ENCODE data around the gene CAPN15.

Gene CAPN15

DNA sequence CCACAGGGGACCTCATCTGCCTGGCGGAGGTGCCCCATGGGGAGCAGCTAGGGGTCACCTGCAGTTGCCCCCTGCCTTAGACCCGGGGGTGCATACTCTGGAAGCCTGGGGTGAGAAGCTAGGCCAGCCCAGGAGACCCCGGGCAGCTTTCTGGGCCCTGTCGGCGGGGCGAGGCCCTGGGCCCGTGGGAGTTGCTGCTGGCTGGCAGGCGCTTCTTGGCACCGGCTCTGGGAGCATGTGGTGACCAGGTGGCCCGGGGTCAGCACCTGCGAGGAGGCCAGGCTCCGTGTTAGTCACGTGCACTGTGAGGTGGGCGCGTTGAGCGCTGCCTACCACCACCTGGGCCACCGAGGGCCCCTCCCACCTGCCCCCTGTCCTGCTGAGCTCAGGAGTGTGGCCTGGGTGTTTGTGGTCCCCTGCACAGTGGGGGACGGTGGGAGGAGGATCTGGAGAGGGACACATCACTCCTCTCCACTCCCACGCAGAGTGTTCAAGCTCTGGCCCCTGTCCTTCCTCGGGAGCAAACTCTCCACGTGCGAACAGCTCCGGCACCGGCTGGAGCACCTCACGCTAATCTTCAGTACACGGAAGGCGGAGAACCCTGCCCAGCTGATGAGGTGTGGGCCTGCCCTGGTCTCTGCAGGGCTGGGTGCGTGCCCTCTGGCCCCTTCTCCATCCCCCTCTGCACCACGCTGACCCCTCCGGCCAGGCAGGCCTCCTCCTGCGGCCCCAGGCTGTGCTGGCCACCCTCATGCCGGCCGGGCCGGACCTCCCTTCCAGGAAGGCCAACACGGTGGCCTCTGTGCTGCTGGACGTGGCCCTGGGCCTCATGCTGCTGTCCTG lies 48.1 kb downstream of the CAPN15 start:
- no peak for TF ChIP-seq FOXM1 (IDR thresholded peaks at IDR 0.05; ENCODE audit: borderline replicate concordance, low read depth)
- TF ChIP-seq CREB1 (IDR thresholded peaks at IDR 0.05; ENCODE audit: low read depth), result no peak
- TF ChIP-seq, protein P1, sequence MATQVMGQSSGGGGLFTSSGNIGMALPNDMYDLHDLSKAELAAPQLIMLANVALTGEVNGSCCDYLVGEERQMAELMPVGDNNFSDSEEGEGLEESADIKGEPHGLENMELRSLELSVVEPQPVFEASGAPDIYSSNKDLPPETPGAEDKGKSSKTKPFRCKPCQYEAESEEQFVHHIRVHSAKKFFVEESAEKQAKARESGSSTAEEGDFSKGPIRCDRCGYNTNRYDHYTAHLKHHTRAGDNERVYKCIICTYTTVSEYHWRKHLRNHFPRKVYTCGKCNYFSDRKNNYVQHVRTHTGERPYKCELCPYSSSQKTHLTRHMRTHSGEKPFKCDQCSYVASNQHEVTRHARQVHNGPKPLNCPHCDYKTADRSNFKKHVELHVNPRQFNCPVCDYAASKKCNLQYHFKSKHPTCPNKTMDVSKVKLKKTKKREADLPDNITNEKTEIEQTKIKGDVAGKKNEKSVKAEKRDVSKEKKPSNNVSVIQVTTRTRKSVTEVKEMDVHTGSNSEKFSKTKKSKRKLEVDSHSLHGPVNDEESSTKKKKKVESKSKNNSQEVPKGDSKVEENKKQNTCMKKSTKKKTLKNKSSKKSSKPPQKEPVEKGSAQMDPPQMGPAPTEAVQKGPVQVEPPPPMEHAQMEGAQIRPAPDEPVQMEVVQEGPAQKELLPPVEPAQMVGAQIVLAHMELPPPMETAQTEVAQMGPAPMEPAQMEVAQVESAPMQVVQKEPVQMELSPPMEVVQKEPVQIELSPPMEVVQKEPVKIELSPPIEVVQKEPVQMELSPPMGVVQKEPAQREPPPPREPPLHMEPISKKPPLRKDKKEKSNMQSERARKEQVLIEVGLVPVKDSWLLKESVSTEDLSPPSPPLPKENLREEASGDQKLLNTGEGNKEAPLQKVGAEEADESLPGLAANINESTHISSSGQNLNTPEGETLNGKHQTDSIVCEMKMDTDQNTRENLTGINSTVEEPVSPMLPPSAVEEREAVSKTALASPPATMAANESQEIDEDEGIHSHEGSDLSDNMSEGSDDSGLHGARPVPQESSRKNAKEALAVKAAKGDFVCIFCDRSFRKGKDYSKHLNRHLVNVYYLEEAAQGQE (IDR thresholded peaks at IDR 0.05; ENCODE audit: low read depth), result no peak
- TF ChIP-seq EGR1 (IDR thresholded peaks at IDR 0.05), result no peak
- TF ChIP-seq MAX (IDR thresholded peaks at IDR 0.05), result no peak
- no peak for TF ChIP-seq TAF1 (IDR thresholded peaks at IDR 0.05; ENCODE audit: low read depth)
- no peak for TF ChIP-seq NFIC (IDR thresholded peaks at IDR 0.05)
- no peak for TF ChIP-seq YY1 (IDR thresholded peaks at IDR 0.05; ENCODE audit: low read depth)
- TF ChIP-seq, protein P2, sequence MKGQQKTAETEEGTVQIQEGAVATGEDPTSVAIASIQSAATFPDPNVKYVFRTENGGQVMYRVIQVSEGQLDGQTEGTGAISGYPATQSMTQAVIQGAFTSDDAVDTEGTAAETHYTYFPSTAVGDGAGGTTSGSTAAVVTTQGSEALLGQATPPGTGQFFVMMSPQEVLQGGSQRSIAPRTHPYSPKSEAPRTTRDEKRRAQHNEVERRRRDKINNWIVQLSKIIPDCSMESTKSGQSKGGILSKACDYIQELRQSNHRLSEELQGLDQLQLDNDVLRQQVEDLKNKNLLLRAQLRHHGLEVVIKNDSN (IDR thresholded peaks at IDR 0.05), result no peak
- no peak for TF ChIP-seq EP300 (IDR thresholded peaks at IDR 0.05; ENCODE audit: borderline replicate concordance)
- no peak for TF ChIP-seq ZBTB7A (IDR thresholded peaks at IDR 0.05; ENCODE audit: low read depth)
- no peak for TF ChIP-seq TEAD4 (IDR thresholded peaks at IDR 0.05)
- TF ChIP-seq TCF12 (IDR thresholded peaks at IDR 0.05; ENCODE audit: low read depth), result no peak
- no peak for TF ChIP-seq CEBPB (IDR thresholded peaks at IDR 0.05)
- no peak for TF ChIP-seq RAD21 (IDR thresholded peaks at IDR 0.05; ENCODE audit: low read depth)

- TF ChIP-seq TAF1 (IDR thresholded peaks at IDR 0.05; ENCODE audit: low read depth), result no peak
- no peak for TF ChIP-seq ZBTB7A (IDR thresholded peaks at IDR 0.05; ENCODE audit: low read depth)
- TF ChIP-seq CEBPB (IDR thresholded peaks at IDR 0.05), result no peak
- no peak for TF ChIP-seq EP300 (IDR thresholded peaks at IDR 0.05; ENCODE audit: borderline replicate concordance)
Observed at GRCh38 chr16:576197-576822, 48.8 kb downstream of the CAPN15 start.

DNA sequence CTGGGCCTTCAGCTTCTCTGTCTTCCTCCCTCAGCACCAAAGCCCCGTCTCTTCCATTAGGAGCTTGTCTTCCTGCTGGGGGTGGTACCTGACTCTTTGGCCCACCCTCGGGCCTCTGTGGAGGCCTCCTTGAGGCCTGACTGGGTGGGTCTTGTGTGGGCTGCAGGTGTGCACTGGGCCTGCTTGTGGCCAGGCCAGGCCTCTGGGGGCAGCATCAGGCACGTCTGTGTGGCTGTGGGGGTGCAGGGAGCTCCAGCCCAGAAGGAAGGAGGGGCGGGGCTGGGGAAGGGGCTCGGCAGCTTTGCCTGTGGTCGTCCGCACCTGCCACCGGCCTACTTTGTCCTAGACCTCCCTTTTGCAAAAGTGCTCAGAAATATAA lies 49.3 kb downstream of the CAPN15 start:
- no peak for TF ChIP-seq NFIC (IDR thresholded peaks at IDR 0.05)
- TF ChIP-seq CEBPB (IDR thresholded peaks at IDR 0.05), result no peak
- TF ChIP-seq, protein P2 (IDR thresholded peaks at IDR 0.05), result no peak
- TF ChIP-seq RAD21 (IDR thresholded peaks at IDR 0.05; ENCODE audit: low read depth), result no peak
- no peak for TF ChIP-seq EP300 (IDR thresholded peaks at IDR 0.05; ENCODE audit: borderline replicate concordance)
- no peak for TF ChIP-seq TAF1 (IDR thresholded peaks at IDR 0.05; ENCODE audit: low read depth)
- no peak for TF ChIP-seq TCF12 (IDR thresholded peaks at IDR 0.05; ENCODE audit: low read depth)

DNA sequence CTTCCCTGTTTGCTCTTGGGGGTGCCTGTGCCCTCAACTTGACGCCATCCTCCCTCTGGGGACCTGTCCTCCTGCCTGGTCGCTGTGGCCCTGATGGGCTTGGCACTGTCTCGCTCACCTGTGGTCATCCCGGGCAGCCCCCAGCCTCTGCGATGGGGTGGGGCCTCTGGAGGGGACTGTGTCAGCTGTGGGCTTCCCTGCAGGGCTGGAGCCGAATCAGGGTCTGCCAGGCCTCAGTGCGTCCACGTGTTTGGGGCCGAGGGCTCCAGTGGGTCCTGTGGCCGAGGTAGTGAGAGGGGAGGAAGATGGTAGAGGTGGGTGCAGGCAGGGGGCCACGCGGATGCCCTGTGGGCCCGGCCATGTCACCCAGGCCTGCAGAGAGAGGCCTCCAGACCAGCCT lies 50.3 kb downstream of the CAPN15 start:
- no peak for TF ChIP-seq TEAD4 (IDR thresholded peaks at IDR 0.05)
- no peak for TF ChIP-seq EGR1 (IDR thresholded peaks at IDR 0.05)
- TF ChIP-seq TCF12 (IDR thresholded peaks at IDR 0.05; ENCODE audit: low read depth), result no peak
- TF ChIP-seq ZBTB7A (IDR thresholded peaks at IDR 0.05; ENCODE audit: low read depth), result no peak
- TF ChIP-seq MAX (IDR thresholded peaks at IDR 0.05), result no peak
- no peak for TF ChIP-seq YY1 (IDR thresholded peaks at IDR 0.05; ENCODE audit: low read depth)
- no peak for TF ChIP-seq CREB1 (IDR thresholded peaks at IDR 0.05; ENCODE audit: low read depth)
- no peak for TF ChIP-seq RAD21 (IDR thresholded peaks at IDR 0.05; ENCODE audit: low read depth)
- TF ChIP-seq NFIC (IDR thresholded peaks at IDR 0.05), result no peak
- no peak for TF ChIP-seq FOXM1 (IDR thresholded peaks at IDR 0.05; ENCODE audit: borderline replicate concordance, low read depth)
- TF ChIP-seq EP300 (IDR thresholded peaks at IDR 0.05; ENCODE audit: borderline replicate concordance), result no peak
- no peak for TF ChIP-seq TAF1 (IDR thresholded peaks at IDR 0.05; ENCODE audit: low read depth)
- TF ChIP-seq CEBPB (IDR thresholded peaks at IDR 0.05), result no peak
- TF ChIP-seq, protein P1 (IDR thresholded peaks at IDR 0.05; ENCODE audit: low read depth), result no peak
- TF ChIP-seq, protein P2 (IDR thresholded peaks at IDR 0.05), result no peak

All from Ishikawa (cell line).